ENCODE measurements around the gene THYN1. TPM values are rescaled to one million over a fixed set of nuclear protein-coding genes. Genes with fewer than 3 reads are reported as not detected.

The THYN1 gene
- total and polyA plus RNA-seq, 4 donors: 22.1 to 34.3 (median 26.0) TPM

- WGBS: 84% methylated on average over 9 of the region's 9 CpGs
Observed at GRCh38 chr11:134294664-134295063, 41.5 kb upstream of the THYN1 start.

DNA sequence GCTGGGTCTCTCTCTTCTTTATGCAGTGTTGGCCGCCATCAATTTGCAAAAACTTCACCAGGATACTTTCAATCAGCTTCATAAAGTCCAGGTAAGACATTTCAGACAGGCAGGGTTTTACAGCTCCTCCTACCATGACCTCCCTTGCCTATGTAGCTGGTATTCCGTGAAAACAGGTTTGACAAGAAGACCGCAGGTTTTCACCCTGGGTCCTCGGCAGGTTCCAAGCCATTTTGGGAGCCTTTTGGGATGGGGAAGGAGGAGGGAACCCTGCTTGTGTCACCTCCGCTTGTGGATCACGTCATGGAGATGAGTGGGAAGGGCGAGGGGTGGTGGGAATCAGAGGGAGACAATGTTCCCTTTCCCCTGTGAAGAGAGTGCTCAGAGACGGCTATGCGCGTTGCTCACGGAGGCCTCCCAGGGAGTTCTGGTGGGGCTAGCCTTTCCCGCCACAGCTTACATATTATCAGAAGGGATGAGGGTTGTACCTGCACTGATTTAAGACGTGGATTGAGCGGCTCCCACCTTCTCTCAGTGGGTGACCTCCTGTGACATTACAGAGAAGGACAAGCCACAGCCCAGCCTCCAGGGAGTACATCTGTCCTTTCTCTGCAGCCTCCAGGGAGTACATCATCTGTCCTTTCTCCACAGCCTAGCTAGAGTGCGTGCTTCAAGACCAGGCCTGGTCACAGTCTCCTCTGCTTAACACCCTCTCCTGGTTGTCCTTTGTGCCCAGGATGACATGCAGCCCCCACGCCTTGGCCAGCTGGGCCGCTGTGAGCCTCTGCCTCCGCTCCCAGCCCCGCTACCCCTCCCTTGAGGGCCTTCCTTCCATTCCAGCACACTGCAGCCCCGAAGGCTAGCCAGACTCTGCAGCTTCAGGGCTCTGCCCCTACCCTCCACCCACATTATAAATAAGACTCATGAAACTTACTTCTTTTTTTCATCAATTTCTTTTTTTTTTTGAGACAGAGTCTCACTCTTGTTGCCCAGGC lies 40.3 kb upstream of the THYN1 start:
- TF ChIP-seq GABPA (IDR thresholded peaks at IDR 0.05 in 1 of 2, conservative IDR thresholded peaks at IDR 0.05 in 1 of 2): no peak
- Histone ChIP-seq H3K27me3 (ENCODE audit: control insufficient read depth in 4 of 4, insufficient read depth in 4 of 4, low read length in 3 of 4) (peaks cover 0 to 4% (median 0%) of the 10 kb centered on the region in 4 donors), H3K9ac (ENCODE audit: low read depth in 1 of 2, low read length in 2 of 2) (no peak overlapping the region), H3K4me3 (ENCODE audit: low read depth in 1 of 3, low read length in 3 of 3) (no peak overlapping the region), H3K27ac (ENCODE audit: low read depth in 1 of 2, low read length in 2 of 2) (no peak overlapping the region), H3K4me1 (ENCODE audit: control insufficient read depth in 4 of 4, insufficient read depth in 4 of 4, low read length in 3 of 4) (no peaks in the 10 kb centered on the region), H3K36me3 (ENCODE audit: control insufficient read depth in 4 of 4, insufficient read depth in 3 of 4, low read depth in 1 of 4, low read length in 3 of 4) (no peaks in the 10 kb centered on the region), H3K9me3 (ENCODE audit: control insufficient read depth in 4 of 4, low read length in 3 of 4) (no peaks in the 10 kb centered on the region)
- DNase-seq (ENCODE audit: low spot score): no peak
- WGBS: 79% methylated on average over 20 of the region's 20 CpGs

More at GRCh38 chr11:134294664-134295063, 41.5 kb upstream of the THYN1 start:
- no peaks in the 10 kb centered on the region for H3K4me1 ChIP-seq (ENCODE audit: control insufficient read depth in 4 of 4, insufficient read depth in 4 of 4, low read length in 3 of 4)
- peaks cover 0 to 4% (median 0%) of the 10 kb centered on the region in 4 donors for H3K27me3 ChIP-seq (ENCODE audit: control insufficient read depth in 4 of 4, insufficient read depth in 4 of 4, low read length in 3 of 4)
- no peak for DNase-seq (ENCODE audit: low spot score)
- H3K27ac ChIP-seq (ENCODE audit: low read depth in 1 of 2, low read length in 2 of 2): no peak overlapping the region
- no peak overlapping the region for H3K9ac ChIP-seq (ENCODE audit: low read depth in 1 of 2, low read length in 2 of 2)
- TF ChIP-seq FOXA1 (IDR thresholded peaks at IDR 0.05): no peak
- no peak for TF ChIP-seq RAD21 (IDR thresholded peaks at IDR 0.05)
- no peak for TF ChIP-seq JUND (IDR thresholded peaks at IDR 0.05)
- TF ChIP-seq, protein P1, sequence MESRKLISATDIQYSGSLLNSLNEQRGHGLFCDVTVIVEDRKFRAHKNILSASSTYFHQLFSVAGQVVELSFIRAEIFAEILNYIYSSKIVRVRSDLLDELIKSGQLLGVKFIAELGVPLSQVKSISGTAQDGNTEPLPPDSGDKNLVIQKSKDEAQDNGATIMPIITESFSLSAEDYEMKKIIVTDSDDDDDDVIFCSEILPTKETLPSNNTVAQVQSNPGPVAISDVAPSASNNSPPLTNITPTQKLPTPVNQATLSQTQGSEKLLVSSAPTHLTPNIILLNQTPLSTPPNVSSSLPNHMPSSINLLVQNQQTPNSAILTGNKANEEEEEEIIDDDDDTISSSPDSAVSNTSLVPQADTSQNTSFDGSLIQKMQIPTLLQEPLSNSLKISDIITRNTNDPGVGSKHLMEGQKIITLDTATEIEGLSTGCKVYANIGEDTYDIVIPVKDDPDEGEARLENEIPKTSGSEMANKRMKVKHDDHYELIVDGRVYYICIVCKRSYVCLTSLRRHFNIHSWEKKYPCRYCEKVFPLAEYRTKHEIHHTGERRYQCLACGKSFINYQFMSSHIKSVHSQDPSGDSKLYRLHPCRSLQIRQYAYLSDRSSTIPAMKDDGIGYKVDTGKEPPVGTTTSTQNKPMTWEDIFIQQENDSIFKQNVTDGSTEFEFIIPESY (IDR thresholded peaks at IDR 0.05): no peak
- no peak for TF ChIP-seq TAF1 (conservative IDR thresholded peaks at IDR 0.05)
- H3K36me3 ChIP-seq (ENCODE audit: control insufficient read depth in 4 of 4, insufficient read depth in 3 of 4, low read depth in 1 of 4, low read length in 3 of 4): no peaks in the 10 kb centered on the region
- H3K4me3 ChIP-seq (ENCODE audit: low read depth in 1 of 3, low read length in 3 of 3): no peak overlapping the region
- H3K9me3 ChIP-seq (ENCODE audit: control insufficient read depth in 4 of 4, low read length in 3 of 4): no peaks in the 10 kb centered on the region

- Histone ChIP-seq H3K4me1 (ENCODE audit: control insufficient read depth in 4 of 4, insufficient read depth in 4 of 4, low read length in 3 of 4) (no peaks in the 10 kb centered on the region), H3K36me3 (ENCODE audit: control insufficient read depth in 4 of 4, insufficient read depth in 3 of 4, low read depth in 1 of 4, low read length in 3 of 4) (no peaks in the 10 kb centered on the region), H3K27me3 (ENCODE audit: control insufficient read depth in 4 of 4, insufficient read depth in 4 of 4, low read length in 3 of 4) (peaks cover 0 to 4% (median 0%) of the 10 kb centered on the region in 4 donors), H3K4me3 (ENCODE audit: low read depth in 1 of 3, low read length in 3 of 3) (no peak overlapping the region), H3K9ac (ENCODE audit: low read depth in 1 of 2, low read length in 2 of 2) (no peak overlapping the region), H3K27ac (ENCODE audit: low read depth in 1 of 2, low read length in 2 of 2) (no peak overlapping the region), H3K9me3 (ENCODE audit: control insufficient read depth in 4 of 4, low read length in 3 of 4) (no peaks in the 10 kb centered on the region)
- DNase-seq (ENCODE audit: low spot score): no peak
- WGBS: 86% methylated on average over 15 of the region's 15 CpGs
- TF ChIP-seq SP1 (IDR thresholded peaks at IDR 0.05) (no peak), TAF1 (conservative IDR thresholded peaks at IDR 0.05) (no peak), FOXA1 (IDR thresholded peaks at IDR 0.05) (no peak), FOXA2 (IDR thresholded peaks at IDR 0.05) (no peak), YY1 (IDR thresholded peaks at IDR 0.05) (no peak), HNF4A (conservative IDR thresholded peaks at IDR 0.05) (no peak), GABPA (IDR thresholded peaks at IDR 0.05 in 1 of 2, conservative IDR thresholded peaks at IDR 0.05 in 1 of 2) (no peak), HNF4G (IDR thresholded peaks at IDR 0.05) (no peak)
Observed at GRCh38 chr11:134292661-134293060, 39.5 kb upstream of the THYN1 start.

All from liver (tissue), 9 donors.